G401 (cell line): ENCODE results near the gene IL1RAP. TPM values are rescaled to one million over a fixed set of nuclear protein-coding genes. Genes with fewer than 3 reads are reported as not detected.
"Not testable (repeated sequence)": the region's sequence is repeated elsewhere in the genome, so short reads cannot be mapped to it uniquely, and the experiment has no call there.

Experiments used
- DNase-seq: peaks from one replicate; pipeline ENCODE4 v3.0.0-alpha.2; 2015; ENCODE audit warnings: low spot score
- in situ Hi-C: cut with HindIII; loops from 2 replicates; pipeline ENCODE4 v1.10.0; 2016; ENCODE audit warnings: low sequenced_read_pairs, mixed read lengths
- total RNA-seq: library from RNA; depleted of rRNA; stranded (reverse); fragments of >200 nt; shearing (Covaris generic); gene quantifications from 2 replicates; pipeline ENCODE4 v1.2.3, GENCODE V29; 2014

Gene IL1RAP
- total RNA-seq, 1 experiment from 2014 or later, result not detected

GRCh38 chr3:190621927-190622326 is 108.0 kb downstream of the IL1RAP start:
- DNase-seq, result no peak
- in situ Hi-C loops, result no loop called here

GRCh38 chr3:190624282-190624681 is 110.4 kb downstream of the IL1RAP start:
- in situ Hi-C loops, result no loop called here
- DNase-seq, result no peak

- no peak for DNase-seq
- in situ Hi-C loops, result no loop called here
These were observed 113.2 kb downstream of the IL1RAP start for GRCh38 chr3:190626951-190627620.

GRCh38 chr3:190629088-190629487 is 115.2 kb downstream of the IL1RAP start:
- in situ Hi-C loops, result no loop called here
- no peak for DNase-seq

- in situ Hi-C loops, result no loop called here
- DNase-seq, result no peak
These were observed 117.4 kb downstream of the IL1RAP start for GRCh38 chr3:190631295-190631694.

GRCh38 chr3:190641564-190641963 is 127.7 kb downstream of the IL1RAP start:
- in situ Hi-C loops, result no loop called here
- DNase-seq, result no peak

- no peak for DNase-seq
- in situ Hi-C loops, result no loop called here
These were observed 128.1 kb downstream of the IL1RAP start for GRCh38 chr3:190642016-190642415.

- in situ Hi-C loops, result no loop called here
- no peak for DNase-seq
These were observed 130.2 kb downstream of the IL1RAP start for GRCh38 chr3:190644035-190644434.

GRCh38 chr3:190644766-190645165 is 130.9 kb downstream of the IL1RAP start:
- no peak for DNase-seq
- in situ Hi-C loops, result no loop called here

- in situ Hi-C loops, result no loop called here
- DNase-seq, result no peak
These were observed 132.1 kb downstream of the IL1RAP start for GRCh38 chr3:190645932-190646460.

- in situ Hi-C loops, result no loop called here
- DNase-seq, result no peak
These were observed 133.1 kb downstream of the IL1RAP start for GRCh38 chr3:190646996-190647395.

GRCh38 chr3:190655933-190656332 is 142.0 kb downstream of the IL1RAP start:
- no peak for DNase-seq
- in situ Hi-C loops, result no loop called here

- in situ Hi-C loops, result no loop called here
These were observed 144.2 kb downstream of the IL1RAP start for GRCh38 chr3:190658106-190658505.

GRCh38 chr3:190666821-190667220 is 152.9 kb downstream of the IL1RAP start:
- in situ Hi-C loops, result no loop called here
- no peak for DNase-seq

More at GRCh38 chr3:190658106-190658505, 144.2 kb downstream of the IL1RAP start:
- no peak for DNase-seq

- in situ Hi-C loops, result no loop called here
- no peak for DNase-seq
These were observed 157.8 kb downstream of the IL1RAP start for GRCh38 chr3:190671658-190672057.

GRCh38 chr3:190673148-190673547 is 159.3 kb downstream of the IL1RAP start:
- DNase-seq, result no peak
- in situ Hi-C loops, result no loop called here

- DNase-seq, result no peak
- in situ Hi-C loops, result no loop called here
These were observed 162.6 kb downstream of the IL1RAP start for GRCh38 chr3:190676481-190676880.

GRCh38 chr3:190677001-190677400 is 163.1 kb downstream of the IL1RAP start:
- in situ Hi-C loops, result no loop called here
- no peak for DNase-seq

GRCh38 chr3:190677868-190678267 is 164.0 kb downstream of the IL1RAP start:
- in situ Hi-C loops, DNase-seq: not testable (repeated sequence)

GRCh38 chr3:190680691-190681090 is 166.8 kb downstream of the IL1RAP start:
- DNase-seq, result no peak
- in situ Hi-C loops, result no loop called here

GRCh38 chr3:190684776-190685175 is 170.9 kb downstream of the IL1RAP start:
- DNase-seq, result no peak
- in situ Hi-C loops, result no loop called here
